ENCODE results near the gene CD96. TPM values are rescaled to one million over a fixed set of nuclear protein-coding genes. Genes with fewer than 3 reads are reported as not detected.

Gene CD96
- total and polyA plus RNA-seq, 2 donors (not counting 1 experiment from before 2014, with no cell fraction given) = 0.10 TPM; not detected in 1

- Histone ChIP-seq H3K27ac (ENCODE audit: insufficient read depth, low read length) (no peak overlapping the region), H3K27me3 (ENCODE audit: control insufficient read depth, insufficient read depth, low read length) (peaks cover 5% of the 10 kb centered on the region), H3K79me2 (ENCODE audit: control insufficient read depth, insufficient read depth, low read length) (no peaks in the 10 kb centered on the region), H3K9ac (ENCODE audit: insufficient read depth, low read length) (no peak overlapping the region), H2AFZ (ENCODE audit: low read length) (no peak overlapping the region), H3K36me3 (ENCODE audit: control insufficient read depth, insufficient read depth, low read length) (no peaks in the 10 kb centered on the region), H3K4me1 (ENCODE audit: control insufficient read depth, extremely low read depth, insufficient read depth, low read length) (no peaks in the 10 kb centered on the region), H3K4me2 (ENCODE audit: extremely low read depth, insufficient read depth, low read length) (no peak overlapping the region), H4K20me1 (ENCODE audit: control insufficient read depth, extremely low read depth, insufficient read depth, low read length) (no peaks in the 10 kb centered on the region), H3K4me3 (replicated peaks in 1 of 4; ENCODE audit: control extremely low read depth in 1 of 4, insufficient read depth in 1 of 4, low read depth in 3 of 4, low read length in 4 of 4) (no peak overlapping the region), H3K9me3 (ENCODE audit: control insufficient read depth, insufficient read depth, low read depth, low read length) (no peaks in the 10 kb centered on the region)
- no peak for TF ChIP-seq EZH2 (IDR thresholded peaks at IDR 0.05; ENCODE audit: low read length, missing control alignments)
- no peak for TF ChIP-seq CTCF (conservative IDR thresholded peaks at IDR 0.05 in 1 of 2, IDR thresholded peaks at IDR 0.05 in 1 of 2; ENCODE audit: low read depth in 1 of 2, low read length in 2 of 2)
- no peak for DNase-seq (ENCODE audit: low read depth in 2 of 2)
These were observed 111.8 kb downstream of the CD96 start for GRCh38 chr3:111653766-111654165.

GRCh38 chr3:111662012-111662411, 120.0 kb downstream of the CD96 start:
- Histone ChIP-seq H3K79me2 (ENCODE audit: control insufficient read depth, insufficient read depth, low read length) (no peaks in the 10 kb centered on the region), H3K4me1 (ENCODE audit: control insufficient read depth, extremely low read depth, insufficient read depth, low read length) (no peaks in the 10 kb centered on the region), H4K20me1 (ENCODE audit: control insufficient read depth, extremely low read depth, insufficient read depth, low read length) (no peaks in the 10 kb centered on the region), H3K27me3 (ENCODE audit: control insufficient read depth, insufficient read depth, low read length) (peaks cover 5% of the 10 kb centered on the region), H3K9me3 (ENCODE audit: control insufficient read depth, insufficient read depth, low read depth, low read length) (no peaks in the 10 kb centered on the region), H3K27ac (ENCODE audit: insufficient read depth, low read length) (no peak overlapping the region), H3K4me2 (ENCODE audit: extremely low read depth, insufficient read depth, low read length) (no peak overlapping the region), H2AFZ (ENCODE audit: low read length) (no peak overlapping the region), H3K9ac (ENCODE audit: insufficient read depth, low read length) (no peak overlapping the region), H3K4me3 (replicated peaks in 1 of 4; ENCODE audit: control extremely low read depth in 1 of 4, insufficient read depth in 1 of 4, low read depth in 3 of 4, low read length in 4 of 4) (no peak overlapping the region), H3K36me3 (ENCODE audit: control insufficient read depth, insufficient read depth, low read length) (no peaks in the 10 kb centered on the region)
- TF ChIP-seq CTCF (conservative IDR thresholded peaks at IDR 0.05 in 1 of 2, IDR thresholded peaks at IDR 0.05 in 1 of 2; ENCODE audit: low read depth in 1 of 2, low read length in 2 of 2) (no peak), EZH2 (IDR thresholded peaks at IDR 0.05; ENCODE audit: low read length, missing control alignments) (no peak)
- DNase-seq (ENCODE audit: low read depth in 2 of 2) = no peak

- Histone ChIP-seq H4K20me1 (ENCODE audit: control insufficient read depth, extremely low read depth, insufficient read depth, low read length) (no peaks in the 10 kb centered on the region), H3K4me1 (ENCODE audit: control insufficient read depth, extremely low read depth, insufficient read depth, low read length) (no peaks in the 10 kb centered on the region), H3K4me3 (replicated peaks in 1 of 4; ENCODE audit: control extremely low read depth in 1 of 4, insufficient read depth in 1 of 4, low read depth in 3 of 4, low read length in 4 of 4) (no peak overlapping the region), H3K36me3 (ENCODE audit: control insufficient read depth, insufficient read depth, low read length) (no peaks in the 10 kb centered on the region), H3K27me3 (ENCODE audit: control insufficient read depth, insufficient read depth, low read length) (peaks cover under 1% of the 10 kb centered on the region), H3K9ac (ENCODE audit: insufficient read depth, low read length) (no peak overlapping the region), H3K4me2 (ENCODE audit: extremely low read depth, insufficient read depth, low read length) (no peak overlapping the region), H3K27ac (ENCODE audit: insufficient read depth, low read length) (no peak overlapping the region), H3K79me2 (ENCODE audit: control insufficient read depth, insufficient read depth, low read length) (no peaks in the 10 kb centered on the region), H2AFZ (ENCODE audit: low read length) (no peak overlapping the region), H3K9me3 (ENCODE audit: control insufficient read depth, insufficient read depth, low read depth, low read length) (no peaks in the 10 kb centered on the region)
- no peak for DNase-seq (ENCODE audit: low read depth in 2 of 2)
- TF ChIP-seq CTCF (conservative IDR thresholded peaks at IDR 0.05 in 1 of 2, IDR thresholded peaks at IDR 0.05 in 1 of 2; ENCODE audit: low read depth in 1 of 2, low read length in 2 of 2) (no peak), EZH2 (IDR thresholded peaks at IDR 0.05; ENCODE audit: low read length, missing control alignments) (no peak)
These were observed 120.9 kb downstream of the CD96 start for GRCh38 chr3:111662907-111663306.
